Measurements from ENCODE around the gene CLMN. TPM values are rescaled to one million over a fixed set of nuclear protein-coding genes. Genes with fewer than 3 reads are reported as not detected.

CLMN gene
- total and polyA plus RNA-seq, 9 of the 15 experiments (the other 6 are each of a cell fraction or from before 2014, with no cell fraction given): 0.01 to 0.18 (median 0.07) TPM; not detected in 4

GRCh38 chr14:95211721-95212504 lies 107.8 kb downstream of the CLMN start:
- TF ChIP-seq HNRNPUL1 (IDR thresholded peaks at IDR 0.05; ENCODE audit: low read length): no peak
- no peak overlapping the region for H3K27ac ChIP-seq (ENCODE audit: extremely low read depth, low read depth, low read length)
- H3K79me2 ChIP-seq (ENCODE audit: control insufficient read depth, insufficient read depth, low read length): no peaks in the 10 kb centered on the region
- ChIA-PET POLR2A (interaction anchor here (1.0 kb wide), 1 partner anchor 17 kb away, joined by 3 read pairs; no protein-coding TSS in a partner anchor), CTCF (ENCODE audit: low intra/inter-chr PET ratio) (no interaction called here)
- DNase-seq (ENCODE audit: extremely low read depth in 1 of 4, low spot score in 3 of 4): no peak
- H4K20me1 ChIP-seq (replicated peaks; ENCODE audit: control insufficient read depth, insufficient read depth, low read length): no peaks in the 10 kb centered on the region
- no peaks in the 10 kb centered on the region for H3K9me3 ChIP-seq (replicated peaks; ENCODE audit: control insufficient read depth, insufficient read depth, low read depth, low read length)
- H3K9ac ChIP-seq (ENCODE audit: insufficient read depth in 1 of 2, low read depth in 2 of 2, low read length in 2 of 2): no peak overlapping the region
- H3K27me3 ChIP-seq (ENCODE audit: control insufficient read depth in 2 of 2, insufficient read depth in 2 of 2, low read length in 2 of 2): peaks cover 6 to 28% of the 10 kb centered on the region in 2 experiments; a peak in 4 of 5 replicates
- H3K4me1 ChIP-seq (replicated peaks in 1 of 2; ENCODE audit: control insufficient read depth in 2 of 2, insufficient read depth in 2 of 2, low read length in 2 of 2): no peaks in the 10 kb centered on the region
- no peak for FAIRE-seq
- H3K4me3 ChIP-seq: no peak overlapping the region
- H2AFZ ChIP-seq (ENCODE audit: low read depth, low read length): no peak overlapping the region
- no peak for ATAC-seq
- in situ Hi-C loops (cut with MboI): no loop called here
- no peaks in the 10 kb centered on the region for H3K9me1 ChIP-seq (ENCODE audit: control insufficient read depth, insufficient read depth, low read length)
- 0% methylated on average over 7 of the region's 8 CpGs for WGBS (ENCODE audit: insufficient coverage, low coverage, missing lambda C conversion rate)
- H3K36me3 ChIP-seq (ENCODE audit: control insufficient read depth, insufficient read depth, low read length): no peaks in the 10 kb centered on the region
- no TSS peak for BruUV-seq (replicated peaks)
- intact Hi-C loops (cut with micrococcal nuclease): no loop called here
- no peak overlapping the region for H3K4me2 ChIP-seq (ENCODE audit: insufficient read depth, low read length)

- in situ Hi-C loops (cut with MboI) (no loop called here), intact Hi-C loops (cut with micrococcal nuclease) (no loop called here)
- H3K4me2 ChIP-seq (ENCODE audit: insufficient read depth, low read length): no peak overlapping the region
- 2% methylated on average over 13 of the region's 13 CpGs for WGBS (ENCODE audit: insufficient coverage, low coverage, missing lambda C conversion rate)
- peaks cover 6 to 28% of the 10 kb centered on the region in 2 experiments; a peak in 4 of 5 replicates for H3K27me3 ChIP-seq (ENCODE audit: control insufficient read depth in 2 of 2, insufficient read depth in 2 of 2, low read length in 2 of 2)
- H2AFZ ChIP-seq (ENCODE audit: low read depth, low read length): no peak overlapping the region
- H3K4me3 ChIP-seq: no peak overlapping the region
- H3K9me3 ChIP-seq (replicated peaks; ENCODE audit: control insufficient read depth, insufficient read depth, low read depth, low read length): no peaks in the 10 kb centered on the region
- H3K27ac ChIP-seq (ENCODE audit: extremely low read depth, low read depth, low read length): no peak overlapping the region
- no peaks in the 10 kb centered on the region for H3K79me2 ChIP-seq (ENCODE audit: control insufficient read depth, insufficient read depth, low read length)
- POLR2A ChIA-PET: no interaction called here
- no peaks in the 10 kb centered on the region for H4K20me1 ChIP-seq (replicated peaks; ENCODE audit: control insufficient read depth, insufficient read depth, low read length)
- FAIRE-seq (no peak), ATAC-seq (no peak), DNase-seq (ENCODE audit: extremely low read depth in 1 of 4, low spot score in 3 of 4) (no peak)
- CTCF ChIA-PET (ENCODE audit: low intra/inter-chr PET ratio): no interaction called here
- no peaks in the 10 kb centered on the region for H3K36me3 ChIP-seq (ENCODE audit: control insufficient read depth, insufficient read depth, low read length)
- no peak overlapping the region for H3K9ac ChIP-seq (ENCODE audit: insufficient read depth in 1 of 2, low read depth in 2 of 2, low read length in 2 of 2)
- H3K9me1 ChIP-seq (ENCODE audit: control insufficient read depth, insufficient read depth, low read length): no peaks in the 10 kb centered on the region
- BruUV-seq (replicated peaks): no TSS peak
- no peaks in the 10 kb centered on the region for H3K4me1 ChIP-seq (replicated peaks in 1 of 2; ENCODE audit: control insufficient read depth in 2 of 2, insufficient read depth in 2 of 2, low read length in 2 of 2)
- TF ChIP-seq ATF2 (CRISPR knock-in tag; IDR thresholded peaks at IDR 0.05) (no peak), MBD1 (CRISPR knock-in tag; IDR thresholded peaks at IDR 0.05) (no peak), ZNF778 (CRISPR knock-in tag; IDR thresholded peaks at IDR 0.05) (no peak), ZBED1 (IDR thresholded peaks at IDR 0.05) (no peak), NR3C1 (CRISPR knock-in tag; IDR thresholded peaks at IDR 0.05) (no peak), IRF2 (CRISPR knock-in tag; IDR thresholded peaks at IDR 0.05) (no peak), RBM17 (IDR thresholded peaks at IDR 0.05; ENCODE audit: borderline replicate concordance, low read depth, low read length) (no peak), ELK3 (CRISPR knock-in tag; IDR thresholded peaks at IDR 0.05) (no peak), CREM (IDR thresholded peaks at IDR 0.05; ENCODE audit: low read depth) (no peak), DIDO1 (tag; IDR thresholded peaks at IDR 0.05; ENCODE audit: low read depth) (no peak), ZNF699 (CRISPR knock-in tag; IDR thresholded peaks at IDR 0.05; ENCODE audit: insufficient replicate concordance) (no peak)
Measured at GRCh38 chr14:95210699-95211098, 109.0 kb downstream of the CLMN start.

Data from K562 (cell line).